Smooth muscle cell (in vitro differentiated cells): ENCODE data around the gene SPANXN4. TPM values are rescaled to one million over a fixed set of nuclear protein-coding genes. Genes with fewer than 3 reads are reported as not detected.

Source experiments
- DNase-seq: peaks from one replicate; lab custom pipeline; 2025; ENCODE audit not compliant: unreplicated experiment; lab: John Stamatoyannopoulos, UW
- H2AFZ ChIP-seq: fragments of 200-600 bp; sonication (generic); 2 replicates; pipeline ENCODE4 v1.6.0; 2016; ENCODE audit warnings: antibody characterized with exemption, low read depth, mild to moderate bottlenecking
- H3F3A ChIP-seq: fragments of 200-600 bp; sonication (generic); 2 replicates; pipeline ENCODE4 v1.6.0; 2017; ENCODE audit warnings: antibody characterized with exemption, low read depth
- H3K27ac ChIP-seq: fragments of 200-600 bp; sonication (generic); 2 replicates; pipeline ENCODE4 v1.5.1; 2016; ENCODE audit warnings: low read depth, mild to moderate bottlenecking
- H3K27me3 ChIP-seq: fragments of 200-600 bp; sonication (generic); 2 replicates; pipeline ENCODE4 v1.6.1; 2016; ENCODE audit warnings: low read depth, mild to moderate bottlenecking
- H3K36me3 ChIP-seq: fragments of 200-600 bp; sonication (generic); 2 replicates; pipeline ENCODE4 v1.5.1; 2016; ENCODE audit warnings: low read depth
- H3K4me1 ChIP-seq: fragments of 200-600 bp; sonication (generic); 2 replicates; pipeline ENCODE4 v1.5.1; 2016; ENCODE audit warnings: low read depth
- H3K4me2 ChIP-seq: fragments of 200-600 bp; sonication (generic); 2 replicates; pipeline ENCODE4 v1.6.0; 2016; ENCODE audit warnings: mild to moderate bottlenecking
- H3K4me3 ChIP-seq: fragments of 200-600 bp; sonication (generic); 2 replicates; pipeline ENCODE4 v1.5.1; 2016; ENCODE audit warnings: mild to moderate bottlenecking
- H3K79me2 ChIP-seq: fragments of 200-600 bp; sonication (generic); 2 replicates; pipeline ENCODE4 v1.6.0; 2016; ENCODE audit warnings: low read depth, mild to moderate bottlenecking
- H3K9ac ChIP-seq: fragments of 200-600 bp; sonication (generic); 2 replicates; pipeline ENCODE4 v1.6.0; 2016; ENCODE audit warnings: low read depth
- H3K9me3 ChIP-seq: fragments of 200-600 bp; sonication (generic); replicated peaks from 2 replicates; pipeline ENCODE4 v1.5.1; 2016; ENCODE audit warnings: low read depth
- H4K20me1 ChIP-seq: fragments of 200-600 bp; sonication (generic); 2 replicates; pipeline ENCODE4 v1.6.0; 2016; ENCODE audit warnings: low read depth
- CTCF ChIP-seq: fragments of 200-600 bp; sonication (generic); IDR thresholded peaks from 2 replicates; pipeline ENCODE4 v1.5.1; 2017; ENCODE audit warnings: borderline replicate concordance, mild to moderate bottlenecking, antibody characterized with exemption; ENCODE audit not compliant: insufficient read depth, poor library complexity, severe bottlenecking
- WGBS: methylation state at CpG from one replicate; pipeline ENCODE4 v1.1.7; 2016; ENCODE audit warnings: low lambda C conversion rate; 5-methylcytosine and 5-hydroxymethylcytosine counted together
- polyA plus RNA-seq: library from polyadenylated mRNA; unstranded; fragments of >200 nt; fragmentation: Nextera tagmentation; extraction: Ambion mirVana; gene quantifications from 2 replicates; pipeline ENCODE4 v1.2.1, GENCODE V29; 2016
- total RNA-seq: library from RNA; depleted of rRNA; stranded (reverse); fragments of >200 nt; gene quantifications from 2 replicates; pipeline ENCODE4 v1.2.3, GENCODE V29; 2014

Gene SPANXN4, protein sequence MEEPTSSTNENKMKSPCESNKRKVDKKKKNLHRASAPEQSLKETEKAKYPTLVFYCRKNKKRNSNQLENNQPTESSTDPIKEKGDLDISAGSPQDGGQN
- total RNA-seq: not detected in 2 replicates
- not detected in 2 replicates for polyA plus RNA-seq

- Histone ChIP-seq H2AFZ (no peak within 1 kb of the TSS), H3K4me3 (no peak within 1 kb of the TSS), H3K36me3 (no peaks in the 10 kb centered on the region), H3K4me2 (no peak within 1 kb of the TSS), H3K4me1 (no peaks in the 10 kb centered on the region), H3K9ac (no peak within 1 kb of the TSS), H3K27ac (no peak within 1 kb of the TSS), H3K27me3 (no peaks in the 10 kb centered on the region), H4K20me1 (no peaks in the 10 kb centered on the region), H3F3A (no peaks in the 10 kb centered on the region), H3K79me2 (no peaks in the 10 kb centered on the region), H3K9me3 (no peaks in the 10 kb centered on the region)
- 93% methylated on average over 2 of the region's 2 CpGs for WGBS
- no peak for TF ChIP-seq CTCF
- DNase-seq: no peak
These were observed at the start of gene SPANXN4 for GRCh38 chrX:143025628-143026027. Gene SPANXN4 (plus strand): TSS chrX:143025928. CDS start chrX:143026015, 87 bp downstream.

DNA sequence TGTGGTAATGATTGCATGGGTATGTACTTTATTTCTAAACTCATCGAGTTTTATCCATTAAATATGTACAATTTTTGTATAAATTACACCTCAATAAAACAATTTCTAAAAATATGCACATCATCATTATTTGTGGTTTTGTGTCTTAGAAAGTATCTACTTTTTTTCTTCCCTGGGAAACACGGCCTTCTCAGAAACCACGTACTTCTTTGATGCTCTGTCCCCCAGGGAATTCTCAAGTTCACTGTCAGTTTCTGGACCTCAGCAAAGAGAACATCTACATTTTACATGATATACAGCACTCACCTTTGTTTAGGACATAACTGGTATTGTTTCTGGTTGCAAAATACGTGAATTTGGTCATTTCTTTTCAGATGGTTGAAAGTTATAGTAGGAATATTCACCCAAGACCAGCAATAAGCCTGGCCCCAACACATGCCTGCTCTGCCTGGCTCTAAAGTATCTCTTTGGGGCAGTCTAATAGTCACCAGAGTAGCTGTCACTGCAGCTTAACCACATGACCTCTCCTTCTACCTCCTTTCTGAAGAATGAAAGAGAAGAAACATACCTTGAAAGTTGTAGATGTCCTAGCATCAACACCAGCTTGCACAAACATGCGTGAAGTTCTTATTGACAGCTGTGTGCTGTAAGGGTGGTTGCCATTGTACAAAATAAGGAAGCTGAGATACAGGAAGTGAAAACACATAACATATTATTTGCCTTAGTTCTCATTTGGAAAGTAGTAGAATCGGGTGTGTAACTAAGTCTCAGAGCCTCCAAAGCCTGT, 48.4 kb upstream of the SPANXN4 start:
- Histone ChIP-seq H3K36me3 (no peaks in the 10 kb centered on the region), H3K4me1 (no peaks in the 10 kb centered on the region), H2AFZ (no peak overlapping the region), H3K27ac (no peak overlapping the region), H4K20me1 (no peaks in the 10 kb centered on the region), H3F3A (no peaks in the 10 kb centered on the region), H3K4me2 (no peak overlapping the region), H3K9ac (no peak overlapping the region), H3K79me2 (no peaks in the 10 kb centered on the region), H3K4me3 (no peak overlapping the region), H3K27me3 (no peaks in the 10 kb centered on the region), H3K9me3 (no peaks in the 10 kb centered on the region)
- DNase-seq: no peak
- 71% methylated on average over 6 of the region's 6 CpGs for WGBS
- TF ChIP-seq CTCF: no peak

- 64% methylated on average over 4 of the region's 4 CpGs for WGBS
- Histone ChIP-seq H3K4me3 (no peak overlapping the region), H3F3A (no peaks in the 10 kb centered on the region), H3K4me2 (no peak overlapping the region), H2AFZ (no peak overlapping the region), H3K4me1 (no peaks in the 10 kb centered on the region), H3K79me2 (no peaks in the 10 kb centered on the region), H3K36me3 (no peaks in the 10 kb centered on the region), H3K9ac (no peak overlapping the region), H3K27ac (no peak overlapping the region), H3K27me3 (no peaks in the 10 kb centered on the region), H3K9me3 (no peaks in the 10 kb centered on the region), H4K20me1 (no peaks in the 10 kb centered on the region)
- no peak for TF ChIP-seq CTCF
- DNase-seq: no peak
These were observed 47.5 kb upstream of the SPANXN4 start for GRCh38 chrX:142978130-142978684.
